C4-2B (cell line): ENCODE results near the gene PACSIN2.

ENCODE experiments used
- ZFX ChIP-seq: fragments of 450-650 bp; IDR thresholded peaks from 2 replicates; pipeline ENCODE4 v1.6.1; 2017
- TF ChIP-seq, protein P1 (sequence below): fragments of 450-650 bp; conservative IDR thresholded peaks from 2 replicates; pipeline ENCODE4 v1.5.1; 2017; ENCODE audit warnings: mild to moderate bottlenecking

DNA sequence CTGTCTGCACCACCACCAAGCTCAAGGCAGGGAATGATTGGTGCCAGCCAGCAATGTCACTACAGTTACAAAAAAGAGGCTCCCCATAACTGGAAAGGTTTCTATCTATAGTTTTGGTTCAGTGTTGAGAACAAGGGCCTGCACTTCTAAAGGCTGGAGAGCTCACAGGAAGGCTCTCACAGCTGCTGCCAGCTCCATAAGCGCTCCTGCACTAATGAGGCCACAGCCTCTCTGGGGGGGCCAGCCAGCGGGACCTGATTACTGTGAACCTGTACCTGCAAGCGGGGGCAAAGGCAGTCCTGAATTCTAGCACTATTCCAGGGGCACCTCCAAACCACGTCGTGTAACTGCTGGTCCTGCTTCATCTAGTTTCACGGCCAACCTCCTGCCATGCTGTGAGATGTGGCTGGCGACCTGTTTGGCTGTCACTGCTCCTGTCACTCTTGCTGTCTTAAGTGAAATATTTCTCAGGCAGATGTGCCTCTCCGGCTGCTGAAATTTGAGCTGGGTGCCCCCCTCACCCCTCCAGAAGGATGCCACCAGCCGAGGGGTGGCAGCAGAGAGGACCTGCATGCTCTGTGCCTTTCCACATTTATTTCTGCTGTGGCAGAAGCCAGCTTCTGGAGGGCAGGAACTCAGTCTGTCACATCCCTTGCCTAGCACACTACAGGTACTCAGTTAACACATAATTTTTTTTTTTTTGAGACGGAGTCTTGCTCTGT is 104.6 kb downstream of the PACSIN2 start:
- TF ChIP-seq, protein P1, sequence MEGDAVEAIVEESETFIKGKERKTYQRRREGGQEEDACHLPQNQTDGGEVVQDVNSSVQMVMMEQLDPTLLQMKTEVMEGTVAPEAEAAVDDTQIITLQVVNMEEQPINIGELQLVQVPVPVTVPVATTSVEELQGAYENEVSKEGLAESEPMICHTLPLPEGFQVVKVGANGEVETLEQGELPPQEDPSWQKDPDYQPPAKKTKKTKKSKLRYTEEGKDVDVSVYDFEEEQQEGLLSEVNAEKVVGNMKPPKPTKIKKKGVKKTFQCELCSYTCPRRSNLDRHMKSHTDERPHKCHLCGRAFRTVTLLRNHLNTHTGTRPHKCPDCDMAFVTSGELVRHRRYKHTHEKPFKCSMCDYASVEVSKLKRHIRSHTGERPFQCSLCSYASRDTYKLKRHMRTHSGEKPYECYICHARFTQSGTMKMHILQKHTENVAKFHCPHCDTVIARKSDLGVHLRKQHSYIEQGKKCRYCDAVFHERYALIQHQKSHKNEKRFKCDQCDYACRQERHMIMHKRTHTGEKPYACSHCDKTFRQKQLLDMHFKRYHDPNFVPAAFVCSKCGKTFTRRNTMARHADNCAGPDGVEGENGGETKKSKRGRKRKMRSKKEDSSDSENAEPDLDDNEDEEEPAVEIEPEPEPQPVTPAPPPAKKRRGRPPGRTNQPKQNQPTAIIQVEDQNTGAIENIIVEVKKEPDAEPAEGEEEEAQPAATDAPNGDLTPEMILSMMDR = no peak
- no peak for TF ChIP-seq ZFX
